Measurements from ENCODE around the gene CREM.

- TF ChIP-seq CTCF (IDR thresholded peaks at IDR 0.05; ENCODE audit: insufficient read depth, low read length) (peak; percentile 19), POLR2AphosphoS5 (IDR thresholded peaks at IDR 0.05; ENCODE audit: low read depth) (peak; percentile 86), REST (IDR thresholded peaks at IDR 0.05; ENCODE audit: insufficient replicate concordance, low read depth) (peak; percentile 55), SPI1 (IDR thresholded peaks at IDR 0.05; ENCODE audit: borderline replicate concordance, low read depth) (peak; percentile 8; the same call in 1 of the 2 replicates), GABPA (IDR thresholded peaks at IDR 0.05; ENCODE audit: low read depth) (peak; percentile 51; the same call in 1 of the 2 replicates)
Measured at GRCh38 chr10:35126530-35127288, at the start of gene CREM.
